HCT116 (cell line): ENCODE measurements around the gene PTCD3. TPM values are rescaled to one million over a fixed set of nuclear protein-coding genes. Genes with fewer than 3 reads are reported as not detected.

Experiments used
- ATAC-seq: fragments of 200-7000 bp; cut with Tn5 transposase; 2 replicates; pipeline ENCODE4 v1.9.1; 2020; ENCODE audit warnings: mild to moderate bottlenecking, moderate library complexity
- BruUV-seq: library from RNA; stranded (reverse); fragments of 400-500 nt; replicated peaks from 2 replicates; lab custom pipeline; 2021; lab: Mats Ljungman, UMichigan
- CTCF ChIA-PET: fragments of 300-600 bp; sonication (Branson Sonifier 250); formaldehyde crosslinking; loops from one replicate; lab custom pipeline; 2021; ENCODE audit warnings: antibody characterized with exemption; lab: Charles Lee
- POLR2A ChIA-PET: fragments of 300-600, 350-600 bp; sonication (Branson Sonifier 250); formaldehyde crosslinking; loops from one replicate; lab custom pipeline; 2021; ENCODE audit warnings: antibody characterized with exemption; lab: Charles Lee
- RAD21 ChIA-PET, 2 experiments: fragments of 300-600 bp; sonication (Branson Sonifier 250); formaldehyde crosslinking; loops; one replicate each; lab custom pipeline; 2023; ENCODE audit warnings: low total read pairs in 2 of 2; ENCODE audit not compliant: uncharacterized antibody in 2 of 2, unreplicated experiment in 2 of 2, low non-redundant PET in 1 of 2; lab: Charles Lee
- DNase-seq: peaks from one replicate; pipeline ENCODE4 v3.0.0-alpha.2; 2010; ENCODE audit warnings: low read depth, low spot score
- H2AFZ ChIP-seq: fragments of 200-600 bp; shearing (Covaris generic), sonication (generic); 2 replicates; pipeline ENCODE4 v1.6.1; 2017; ENCODE audit warnings: low read depth, mixed run types, mixed read lengths, antibody characterized with exemption, low read length; ENCODE audit not compliant: poor library complexity, severe bottlenecking
- H3K27ac ChIP-seq: 2 replicates; pipeline ENCODE4 v1.5.1; 2012; ENCODE audit warnings: low read depth, low read length
- H3K27me3 ChIP-seq: fragments of 200-600 bp; sonication (generic); 2 replicates; pipeline ENCODE4 v1.6.1; 2016; ENCODE audit warnings: mixed run types, low read length, mixed read lengths; ENCODE audit not compliant: insufficient read depth
- H3K36me3 ChIP-seq, 2 experiments: fragments of 200-500 bp in 1 of 2; fragments of 200-600 bp in 1 of 2; sonication (Bioruptor generic) in 1 of 2; sonication (generic) in 1 of 2; 2 replicates each; pipeline versions ENCODE4 v1.5.1 to v1.6.1; 2014 to 2016; ENCODE audit warnings: low read length in 2 of 2, inconsistent platforms in 1 of 2, mixed read lengths in 1 of 2, mixed run types in 1 of 2; ENCODE audit not compliant: insufficient read depth in 2 of 2, control insufficient read depth in 1 of 2
- H3K4me1 ChIP-seq, 2 experiments: fragments of 200-600 bp in 1 of 2; sonication (generic) in 1 of 2; 2 replicates each; pipeline versions ENCODE4 v1.5.1 to v1.6.1; 2012 to 2017; ENCODE audit warnings: low read length in 2 of 2, inconsistent platforms in 1 of 2, mild to moderate bottlenecking in 1 of 2, mixed read lengths in 1 of 2, mixed run types in 1 of 2, moderate library complexity in 1 of 2; ENCODE audit not compliant: insufficient read depth in 2 of 2, control insufficient read depth in 1 of 2
- H3K4me2 ChIP-seq: fragments of 200-600 bp; sonication (generic); 2 replicates; pipeline ENCODE4 v1.6.1; 2017; ENCODE audit warnings: mixed run types, low read length, mixed read lengths
- H3K4me3 ChIP-seq, 2 experiments: fragments of 200-600 bp in 1 of 2; sonication (generic) in 1 of 2; replicated peaks in 1 of 2; 2 replicates each; pipeline ENCODE4 v1.5.1; 2011 to 2016; ENCODE audit warnings: low read length in 2 of 2, control low read depth in 1 of 2, low read depth in 1 of 2, mild to moderate bottlenecking in 1 of 2, mixed read lengths in 1 of 2, mixed run types in 1 of 2
- H3K79me2 ChIP-seq: fragments of 200-600 bp; sonication (generic); 2 replicates; pipeline ENCODE4 v1.6.1; 2017; ENCODE audit warnings: mild to moderate bottlenecking, mixed run types, low read length, moderate library complexity, mixed read lengths; ENCODE audit not compliant: insufficient read depth
- H3K9ac ChIP-seq: fragments of 200-600 bp; sonication (generic); 2 replicates; pipeline ENCODE4 v1.6.1; 2016; ENCODE audit warnings: low read length, mixed read lengths
- H3K9me2 ChIP-seq: fragments of 200-600 bp; sonication (generic), shearing (Covaris generic); 2 replicates; pipeline ENCODE4 v1.6.1; 2017; ENCODE audit warnings: mixed run types, mild to moderate bottlenecking, moderate library complexity; ENCODE audit not compliant: insufficient read depth
- H3K9me3 ChIP-seq, 2 experiments: fragments of 200-500 bp in 1 of 2; fragments of 200-600 bp in 1 of 2; sonication (Bioruptor generic) in 1 of 2; sonication (generic) in 1 of 2; 2 replicates each; pipeline ENCODE4 v1.6.1; 2014 to 2017; ENCODE audit warnings: low read length in 2 of 2, mixed read lengths in 2 of 2, inconsistent platforms in 1 of 2, low read depth in 1 of 2, mild to moderate bottlenecking in 1 of 2, mixed run types in 1 of 2, moderate library complexity in 1 of 2; ENCODE audit not compliant: control insufficient read depth in 1 of 2, insufficient read depth in 1 of 2
- H4K20me1 ChIP-seq: fragments of 200-600 bp; sonication (generic), shearing (Covaris generic); 2 replicates; pipeline ENCODE4 v1.6.1; 2017; ENCODE audit warnings: mixed run types, mild to moderate bottlenecking, moderate library complexity; ENCODE audit not compliant: insufficient read depth
- ATF3 ChIP-seq: IDR thresholded peaks from 2 replicates; pipeline ENCODE4 v1.6.1; 2012
- EGR1 ChIP-seq: IDR thresholded peaks from 2 replicates; pipeline ENCODE4 v1.6.1; 2012; ENCODE audit warnings: low read depth
- ELF1 ChIP-seq: IDR thresholded peaks from 2 replicates; pipeline ENCODE4 v1.6.1; 2012; ENCODE audit warnings: low read depth, borderline replicate concordance
- FOSL1 ChIP-seq: IDR thresholded peaks from 2 replicates; pipeline ENCODE4 v1.6.1; 2012; ENCODE audit warnings: low read depth
- JUND ChIP-seq: IDR thresholded peaks from 2 replicates; pipeline ENCODE4 v1.6.1; 2012
- POLR2A ChIP-seq: IDR thresholded peaks from 2 replicates; pipeline ENCODE4 v1.7.0; 2011; ENCODE audit warnings: borderline replicate concordance; ENCODE audit not compliant: insufficient read depth, insufficient read length; ENCODE audit errors: extremely low read depth
- REST ChIP-seq: IDR thresholded peaks from 2 replicates; pipeline ENCODE4 v1.6.1; 2012; ENCODE audit warnings: low read depth
- SIN3A ChIP-seq: IDR thresholded peaks from 2 replicates; pipeline ENCODE4 v1.6.1; 2012; ENCODE audit warnings: low read depth
- SRF ChIP-seq: IDR thresholded peaks from 2 replicates; pipeline ENCODE4 v1.6.1; 2012; ENCODE audit warnings: low read depth
- YY1 ChIP-seq: IDR thresholded peaks from 2 replicates; pipeline ENCODE4 v1.6.1; 2011; ENCODE audit warnings: low read length, low read depth, moderate library complexity, mild to moderate bottlenecking; ENCODE audit not compliant: insufficient replicate concordance; ENCODE audit errors: extremely low read depth
- ZBTB33 ChIP-seq: IDR thresholded peaks from 2 replicates; pipeline ENCODE4 v1.6.1; 2011; ENCODE audit warnings: mild to moderate bottlenecking, low read length, moderate library complexity; ENCODE audit not compliant: insufficient replicate concordance; ENCODE audit errors: extremely low read depth
- ZFX ChIP-seq: fragments of 450-650 bp; IDR thresholded peaks from 2 replicates; pipeline ENCODE4 v1.6.1; 2017
- ZNF274 ChIP-seq: fragments of 200-500 bp; sonication (Bioruptor generic); IDR thresholded peaks from 2 replicates; pipeline ENCODE4 v1.6.1; 2014; ENCODE audit warnings: mild to moderate bottlenecking, low read depth, low read length, inconsistent platforms
- intact Hi-C: fragments of 100-400 bp; cut with micrococcal nuclease; formaldehyde crosslinking; loops from 2 replicates; pipeline ENCODE4 v1.10.0; 2022
- total RNA-seq: library from RNA; stranded (reverse); gene quantifications from one replicate; pipeline ENCODE4 v1.2.1, GENCODE V29; 2021; ENCODE audit not compliant: unreplicated experiment
- TF ChIP-seq, protein P1 (sequence below): IDR thresholded peaks from 2 replicates; pipeline ENCODE4 v1.6.1; 2012

Gene PTCD3
- total RNA-seq, 1 experiment from 2014 or later = 154 TPM

GRCh38 chr2:86134709-86135108 lies 28.7 kb downstream of the PTCD3 start:
- Histone ChIP-seq H2AFZ (no peak overlapping the region), H3K9ac (no peak overlapping the region), H4K20me1 (no peaks in the 10 kb centered on the region), H3K27ac (no peak overlapping the region), H3K27me3 (no peaks in the 10 kb centered on the region), H3K36me3 (peaks cover 69 to 83% of the 10 kb centered on the region in 2 experiments), H3K9me2 (no peaks in the 10 kb centered on the region), H3K4me3 (no peak overlapping the region), H3K9me3 (no peaks in the 10 kb centered on the region), H3K4me2 (no peak overlapping the region), H3K79me2 (no peaks in the 10 kb centered on the region), H3K4me1 (no peaks in the 10 kb centered on the region)
- ChIA-PET RAD21 (no interaction called here), POLR2A (no interaction called here), CTCF (no interaction called here)
- intact Hi-C loops = no loop called here
- no peak for DNase-seq
- TF ChIP-seq ZBTB33 = no peak
- TF ChIP-seq, all 23 proteins: peak for 0
- no TSS peak for BruUV-seq
- no peak for ATAC-seq

GRCh38 chr2:86135653-86136052 lies 29.6 kb downstream of the PTCD3 start:
- no peak overlapping the region for H2AFZ ChIP-seq
- no peaks in the 10 kb centered on the region for H3K4me1 ChIP-seq
- DNase-seq (no peak), ATAC-seq (no peak)
- POLR2A ChIA-PET = no interaction called here
- intact Hi-C loops = no loop called here
- no peak overlapping the region for H3K9ac ChIP-seq
- no peaks in the 10 kb centered on the region for H3K79me2 ChIP-seq
- no TSS peak for BruUV-seq
- no peaks in the 10 kb centered on the region for H3K9me2 ChIP-seq
- no peaks in the 10 kb centered on the region for H3K27me3 ChIP-seq
- CTCF ChIA-PET = no interaction called here
- H4K20me1 ChIP-seq = no peaks in the 10 kb centered on the region
- no peak overlapping the region for H3K4me3 ChIP-seq
- RAD21 ChIA-PET = no interaction called here
- no peaks in the 10 kb centered on the region for H3K9me3 ChIP-seq
- no peak overlapping the region for H3K27ac ChIP-seq
- peaks cover 65 to 77% of the 10 kb centered on the region in 2 experiments for H3K36me3 ChIP-seq
- H3K4me2 ChIP-seq = no peak overlapping the region
- TF ChIP-seq ATF3 = no peak
- TF ChIP-seq, protein P1, sequence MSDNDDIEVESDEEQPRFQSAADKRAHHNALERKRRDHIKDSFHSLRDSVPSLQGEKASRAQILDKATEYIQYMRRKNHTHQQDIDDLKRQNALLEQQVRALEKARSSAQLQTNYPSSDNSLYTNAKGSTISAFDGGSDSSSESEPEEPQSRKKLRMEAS = no peak
- TF ChIP-seq ZNF274 = no peak
- TF ChIP-seq ELF1 = no peak
- no peak for TF ChIP-seq SRF
- TF ChIP-seq FOSL1 = no peak
- TF ChIP-seq EGR1 = no peak
- TF ChIP-seq ZFX = no peak
- no peak for TF ChIP-seq SIN3A
- TF ChIP-seq REST = no peak
- no peak for TF ChIP-seq JUND
- TF ChIP-seq YY1 = no peak
- no peak for TF ChIP-seq POLR2A
